ENCODE measurements around the gene CCL23. TPM values are rescaled to one million over a fixed set of nuclear protein-coding genes. Genes with fewer than 3 reads are reported as not detected.
A peak's percentile ranks its signal among the peaks of the same experiment; 100 is the strongest.

Gene CCL23
- total RNA-seq, 1 experiment from 2014 or later, result not detected

DNA sequence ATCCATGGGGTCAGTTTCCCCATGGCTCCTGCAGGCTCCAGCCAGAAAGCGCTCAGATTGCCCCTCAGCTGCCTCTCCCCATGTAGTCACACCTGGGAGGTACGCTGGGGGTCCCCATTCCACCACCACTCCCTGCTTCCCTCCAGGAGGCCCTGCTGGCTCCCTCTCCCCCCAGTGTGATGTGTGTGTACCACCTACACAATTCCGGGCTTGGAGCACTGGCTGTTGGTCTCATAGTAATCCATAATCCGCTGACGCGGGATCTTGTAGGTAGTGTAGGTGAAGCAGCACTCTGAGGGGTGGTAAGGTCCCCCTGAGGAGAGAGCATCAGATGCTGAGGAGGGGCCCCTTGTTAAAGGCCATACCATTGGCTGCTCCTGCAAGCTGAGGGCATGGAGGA is 33.6 kb downstream of the CCL23 start:
- Mint-ChIP-seq H3K27me3 (ENCODE audit: insufficient read depth, unreplicated experiment) (no peaks in the 10 kb centered on the region), H3K27ac (ENCODE audit: unreplicated experiment) (no peak overlapping the region), H3K36me3 (ENCODE audit: insufficient read depth, unreplicated experiment) (no peaks in the 10 kb centered on the region), H3K4me3 (ENCODE audit: unreplicated experiment) (no peak overlapping the region), H3K4me1 (ENCODE audit: low read depth, unreplicated experiment) (peaks cover 4% of the 10 kb centered on the region), H3K9me3 (ENCODE audit: unreplicated experiment) (peaks cover 9% of the 10 kb centered on the region)
- ChIA-PET POLR2A (no interaction called here), CTCF (no interaction called here)
- intact Hi-C loops (cut with micrococcal nuclease; ENCODE audit: unreplicated experiment), result no loop called here
- H3K4me3 ChIP-seq (ENCODE audit: low read depth, low read length), result no peak overlapping the region
- no TSS peak for BruUV-seq (replicated peaks)
- DNase-seq, result no peak
- H3K4me1 ChIP-seq, result peaks cover 17% of the 10 kb centered on the region
- no peaks in the 10 kb centered on the region; the same call in 1 of the 2 replicates for H3K36me3 ChIP-seq (ENCODE audit: control insufficient read depth, insufficient read depth, low read length)
- H3K27me3 ChIP-seq (replicated peaks; ENCODE audit: control insufficient read depth, insufficient read depth, low read length), result no peaks in the 10 kb centered on the region
- peaks cover 4% of the 10 kb centered on the region; the same call in 1 of the 2 replicates for H3K9me3 ChIP-seq
- TF ChIP-seq, protein P1, sequence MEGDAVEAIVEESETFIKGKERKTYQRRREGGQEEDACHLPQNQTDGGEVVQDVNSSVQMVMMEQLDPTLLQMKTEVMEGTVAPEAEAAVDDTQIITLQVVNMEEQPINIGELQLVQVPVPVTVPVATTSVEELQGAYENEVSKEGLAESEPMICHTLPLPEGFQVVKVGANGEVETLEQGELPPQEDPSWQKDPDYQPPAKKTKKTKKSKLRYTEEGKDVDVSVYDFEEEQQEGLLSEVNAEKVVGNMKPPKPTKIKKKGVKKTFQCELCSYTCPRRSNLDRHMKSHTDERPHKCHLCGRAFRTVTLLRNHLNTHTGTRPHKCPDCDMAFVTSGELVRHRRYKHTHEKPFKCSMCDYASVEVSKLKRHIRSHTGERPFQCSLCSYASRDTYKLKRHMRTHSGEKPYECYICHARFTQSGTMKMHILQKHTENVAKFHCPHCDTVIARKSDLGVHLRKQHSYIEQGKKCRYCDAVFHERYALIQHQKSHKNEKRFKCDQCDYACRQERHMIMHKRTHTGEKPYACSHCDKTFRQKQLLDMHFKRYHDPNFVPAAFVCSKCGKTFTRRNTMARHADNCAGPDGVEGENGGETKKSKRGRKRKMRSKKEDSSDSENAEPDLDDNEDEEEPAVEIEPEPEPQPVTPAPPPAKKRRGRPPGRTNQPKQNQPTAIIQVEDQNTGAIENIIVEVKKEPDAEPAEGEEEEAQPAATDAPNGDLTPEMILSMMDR (IDR thresholded peaks at IDR 0.05; ENCODE audit: insufficient read depth in 1 of 2, low read depth in 1 of 2, low read length in 1 of 2, severe bottlenecking in 1 of 2, unreplicated experiment in 1 of 2), result no peak

DNA sequence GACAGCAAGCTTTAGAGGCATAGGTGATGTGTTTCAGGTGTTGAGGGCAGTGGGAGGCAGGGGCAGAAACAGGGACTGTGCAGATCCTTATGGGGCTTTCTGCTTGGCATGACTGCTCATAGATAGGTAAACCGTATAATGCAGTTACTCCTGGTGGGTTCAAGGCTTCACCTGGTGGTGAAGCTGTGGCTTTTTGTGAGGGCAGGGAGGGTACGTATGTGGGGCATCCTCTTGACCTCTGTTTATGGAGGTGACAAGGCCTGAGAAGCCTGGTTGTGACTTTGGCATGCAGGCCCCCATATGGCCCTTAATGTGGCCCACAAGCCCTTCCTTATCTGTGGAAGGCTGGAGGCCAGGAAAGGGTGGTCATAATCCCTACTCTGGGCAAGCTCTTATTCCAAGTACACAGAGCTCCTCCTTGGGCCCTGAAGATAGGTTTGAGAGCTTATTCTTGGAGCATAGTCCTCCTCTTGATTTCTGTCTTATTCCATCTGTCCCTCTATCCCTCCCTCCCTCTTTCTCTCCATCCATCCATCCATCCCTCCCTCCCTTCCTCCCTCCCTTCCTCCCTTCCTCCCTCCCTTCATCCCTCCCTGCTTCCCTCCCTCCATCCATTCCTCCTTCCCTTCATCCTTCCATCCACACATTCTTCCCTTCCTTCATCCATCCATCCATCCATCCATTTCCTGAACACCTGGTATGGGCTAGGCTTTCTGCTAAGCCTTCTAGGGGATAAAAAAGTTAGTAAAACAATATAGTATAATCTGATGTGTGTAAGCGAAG is 35.2 kb downstream of the CCL23 start:
- CTCF ChIA-PET, result interaction anchor here (0.8 to 1.8 kb wide), 8 partner anchors 8 to 503 kb away, joined by 3 to 15 read pairs (median 8); no protein-coding TSS in a partner anchor
- H3K36me3 Mint-ChIP-seq (ENCODE audit: insufficient read depth, unreplicated experiment), result no peaks in the 10 kb centered on the region
- no peaks in the 10 kb centered on the region for H3K27me3 ChIP-seq (replicated peaks; ENCODE audit: control insufficient read depth, insufficient read depth, low read length)
- TF ChIP-seq, protein P1 (IDR thresholded peaks at IDR 0.05; ENCODE audit: insufficient read depth in 1 of 2, low read depth in 1 of 2, low read length in 1 of 2, severe bottlenecking in 1 of 2, unreplicated experiment in 1 of 2), result no peak
- H3K27me3 Mint-ChIP-seq (ENCODE audit: insufficient read depth, unreplicated experiment), result no peaks in the 10 kb centered on the region
- intact Hi-C loops (cut with micrococcal nuclease; ENCODE audit: unreplicated experiment), result no loop called here
- no TSS peak for BruUV-seq (replicated peaks)
- H3K4me3 Mint-ChIP-seq (ENCODE audit: unreplicated experiment), result no peak overlapping the region
- no peak overlapping the region for H3K4me3 ChIP-seq (ENCODE audit: low read depth, low read length)
- no peaks in the 10 kb centered on the region; the same call in 1 of the 2 replicates for H3K36me3 ChIP-seq (ENCODE audit: control insufficient read depth, insufficient read depth, low read length)
- peaks cover 24% of the 10 kb centered on the region for H3K4me1 ChIP-seq
- H3K9me3 Mint-ChIP-seq (ENCODE audit: unreplicated experiment), result no peaks in the 10 kb centered on the region
- no peaks in the 10 kb centered on the region for H3K9me3 ChIP-seq
- no peak overlapping the region for H3K27ac Mint-ChIP-seq (ENCODE audit: unreplicated experiment)
- POLR2A ChIA-PET, result no interaction called here
- DNase-seq, result no peak
- H3K4me1 Mint-ChIP-seq (ENCODE audit: low read depth, unreplicated experiment), result peaks cover 9% of the 10 kb centered on the region

DNA sequence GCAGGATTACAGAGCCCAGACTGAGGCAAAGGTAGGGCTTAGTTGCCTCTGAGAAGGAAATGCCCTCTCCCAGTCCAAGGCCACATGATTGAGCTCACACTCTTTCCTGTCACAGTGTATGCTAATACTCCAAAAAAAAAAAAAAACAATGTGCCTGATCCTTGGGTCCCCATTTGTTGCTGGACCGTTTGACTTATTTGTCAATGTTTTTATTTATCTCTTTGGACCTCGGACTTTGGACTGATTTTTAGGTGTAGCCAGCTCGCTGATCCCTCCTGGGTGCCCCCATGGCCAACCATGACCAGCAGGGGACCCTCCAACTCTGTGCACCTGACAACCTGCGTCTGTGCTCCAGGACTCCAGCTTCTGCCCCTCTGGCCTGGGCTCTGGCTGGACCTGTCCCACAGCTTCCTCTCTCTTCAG is 35.9 kb downstream of the CCL23 start:
- Mint-ChIP-seq H3K27ac (ENCODE audit: unreplicated experiment) (no peak overlapping the region), H3K4me3 (ENCODE audit: unreplicated experiment) (no peak overlapping the region), H3K27me3 (ENCODE audit: insufficient read depth, unreplicated experiment) (no peaks in the 10 kb centered on the region), H3K4me1 (ENCODE audit: low read depth, unreplicated experiment) (peaks cover 9% of the 10 kb centered on the region), H3K9me3 (ENCODE audit: unreplicated experiment) (no peaks in the 10 kb centered on the region), H3K36me3 (ENCODE audit: insufficient read depth, unreplicated experiment) (no peaks in the 10 kb centered on the region)
- no TSS peak for BruUV-seq (replicated peaks)
- no peaks in the 10 kb centered on the region; the same call in 1 of the 2 replicates for H3K36me3 ChIP-seq (ENCODE audit: control insufficient read depth, insufficient read depth, low read length)
- H3K4me1 ChIP-seq, result peaks cover 24% of the 10 kb centered on the region
- no peak overlapping the region for H3K4me3 ChIP-seq (ENCODE audit: low read depth, low read length)
- DNase-seq, result peak; percentile 58 to 62
- intact Hi-C loops (cut with micrococcal nuclease; ENCODE audit: unreplicated experiment), result no loop called here
- H3K27me3 ChIP-seq (replicated peaks; ENCODE audit: control insufficient read depth, insufficient read depth, low read length), result no peaks in the 10 kb centered on the region
- TF ChIP-seq, protein P1 (IDR thresholded peaks at IDR 0.05; ENCODE audit: insufficient read depth in 1 of 2, low read depth in 1 of 2, low read length in 1 of 2, severe bottlenecking in 1 of 2, unreplicated experiment in 1 of 2), result peak in 1 of 2 experiments; percentile 48
- no peaks in the 10 kb centered on the region for H3K9me3 ChIP-seq
- ChIA-PET CTCF (interaction anchor here (0.6 to 1.8 kb wide), 9 partner anchors 8 to 504 kb away, joined by 3 to 15 read pairs (median 7); no protein-coding TSS in a partner anchor), POLR2A (no interaction called here)
